ENCODE data around the gene SV2C. TPM values are rescaled to one million over a fixed set of nuclear protein-coding genes. Genes with fewer than 3 reads are reported as not detected.

SV2C gene
- total RNA-seq, 4 donors from 2014 or later = 0.05 to 0.11 TPM; not detected in 2

GRCh38 chr5:76154009-76154690, 71.0 kb downstream of the SV2C start:
- TF ChIP-seq CTCF (IDR thresholded peaks at IDR 0.05) (no peak), POLR2A (IDR thresholded peaks at IDR 0.05) (no peak)
- H3K36me3 ChIP-seq = no peaks in the 10 kb centered on the region
- intact Hi-C loops (cut with DNase I) = no loop called here
- H3K4me3 ChIP-seq (replicated peaks in 1 of 3) = no peak overlapping the region
- no peaks in the 10 kb centered on the region for H3K4me1 ChIP-seq
- H3K9me3 ChIP-seq = no peaks in the 10 kb centered on the region
- DNase-seq = no peak
- WGBS, 2 donors = 91 to 98% methylated on average over 3 of the region's 3 CpGs
- no peak overlapping the region for H3K27ac ChIP-seq
- no peaks in the 10 kb centered on the region for H3K27me3 ChIP-seq

GRCh38 chr5:76155536-76155935, 72.4 kb downstream of the SV2C start:
- Histone ChIP-seq H3K36me3 (no peaks in the 10 kb centered on the region), H3K27me3 (no peaks in the 10 kb centered on the region), H3K9me3 (no peaks in the 10 kb centered on the region), H3K27ac (no peak overlapping the region), H3K4me1 (no peaks in the 10 kb centered on the region), H3K4me3 (replicated peaks in 1 of 3) (no peak overlapping the region)
- DNase-seq = no peak
- intact Hi-C loops (cut with DNase I) = no loop called here
- no peak for TF ChIP-seq CTCF (IDR thresholded peaks at IDR 0.05)
- TF ChIP-seq POLR2A (IDR thresholded peaks at IDR 0.05) = no peak
- WGBS, 2 donors = 90 to 100% methylated on average over 1 of the region's 1 CpG

GRCh38 chr5:76162335-76162734, 79.2 kb downstream of the SV2C start:
- no peak for DNase-seq
- intact Hi-C loops (cut with DNase I) = no loop called here
- Histone ChIP-seq H3K4me1 (no peaks in the 10 kb centered on the region), H3K36me3 (no peaks in the 10 kb centered on the region), H3K9me3 (no peaks in the 10 kb centered on the region), H3K4me3 (replicated peaks in 1 of 3) (no peak overlapping the region), H3K27ac (no peak overlapping the region), H3K27me3 (no peaks in the 10 kb centered on the region)
- WGBS, 2 donors = 82 to 90% methylated on average over 4 of the region's 4 CpGs
- TF ChIP-seq POLR2A (IDR thresholded peaks at IDR 0.05) (no peak), CTCF (IDR thresholded peaks at IDR 0.05) (no peak)

GRCh38 chr5:76163111-76163628, 80.0 kb downstream of the SV2C start:
- 89% methylated on average over 4 of the region's 4 CpGs for whole genome bisulfite sequencing, 2 donors
- H3K4me3 ChIP-seq (replicated peaks in 1 of 3) = no peak overlapping the region
- TF ChIP-seq POLR2A (IDR thresholded peaks at IDR 0.05) = no peak
- TF ChIP-seq CTCF (IDR thresholded peaks at IDR 0.05) = no peak
- intact Hi-C loops (cut with DNase I) = no loop called here
- H3K36me3 ChIP-seq = no peaks in the 10 kb centered on the region
- H3K27me3 ChIP-seq = no peaks in the 10 kb centered on the region
- no peak overlapping the region for H3K27ac ChIP-seq
- H3K4me1 ChIP-seq = no peaks in the 10 kb centered on the region
- DNase-seq = no peak
- H3K9me3 ChIP-seq = no peaks in the 10 kb centered on the region

GRCh38 chr5:76165029-76165428, 81.8 kb downstream of the SV2C start:
- intact Hi-C loops (cut with DNase I) = no loop called here
- H3K27ac ChIP-seq = no peak overlapping the region
- no peak for DNase-seq
- no peaks in the 10 kb centered on the region for H3K27me3 ChIP-seq
- H3K9me3 ChIP-seq = no peaks in the 10 kb centered on the region
- H3K4me1 ChIP-seq = no peaks in the 10 kb centered on the region
- TF ChIP-seq POLR2A (IDR thresholded peaks at IDR 0.05) (no peak), CTCF (IDR thresholded peaks at IDR 0.05) (no peak)
- no peak overlapping the region for H3K4me3 ChIP-seq (replicated peaks in 1 of 3)
- no peaks in the 10 kb centered on the region for H3K36me3 ChIP-seq
